Calu3 (cell line): ENCODE results near the gene PIAS1. TPM values are rescaled to one million over a fixed set of nuclear protein-coding genes. Genes with fewer than 3 reads are reported as not detected.

Source experiments
- BruUV-seq: library from RNA; stranded (reverse); fragments of 400-500 nt; replicated peaks from 2 replicates; lab custom pipeline; 2021; lab: Mats Ljungman, UMichigan
- CTCF ChIA-PET: fragments of 300-600 bp; sonication (Branson Sonifier 250); formaldehyde crosslinking; loops from one replicate; lab custom pipeline; 2022; ENCODE audit warnings: antibody characterized with exemption; lab: Charles Lee
- DNase-seq: peaks from one replicate; pipeline ENCODE4 v3.0.0; 2022
- H3K27ac Mint-ChIP-seq: one replicate; pipeline ENCODE4 v1.8.0; 2022; ENCODE audit warnings: mixed read lengths; ENCODE audit not compliant: unreplicated experiment
- H3K27me3 Mint-ChIP-seq: one replicate; pipeline ENCODE4 v1.8.0; 2022; ENCODE audit warnings: mixed read lengths; ENCODE audit not compliant: unreplicated experiment
- H3K36me3 Mint-ChIP-seq: one replicate; pipeline ENCODE4 v1.8.0; 2022; ENCODE audit warnings: mild to moderate bottlenecking, moderate library complexity, mixed read lengths; ENCODE audit not compliant: insufficient read depth, unreplicated experiment
- H3K4me1 Mint-ChIP-seq: one replicate; pipeline ENCODE4 v1.8.0; 2022; ENCODE audit warnings: mild to moderate bottlenecking, low read depth, mixed read lengths; ENCODE audit not compliant: unreplicated experiment
- H3K4me3 Mint-ChIP-seq: one replicate; pipeline ENCODE4 v1.8.0; 2022; ENCODE audit warnings: mild to moderate bottlenecking, low read depth, moderate library complexity, mixed read lengths; ENCODE audit not compliant: unreplicated experiment
- H3K9me3 Mint-ChIP-seq: one replicate; pipeline ENCODE4 v1.8.0; 2022; ENCODE audit warnings: low read depth, mixed read lengths; ENCODE audit not compliant: unreplicated experiment
- CTCF ChIP-seq: fragments of 200-600 bp; IDR thresholded peaks from one replicate; pipeline ENCODE4 v1.8.0; 2022; ENCODE audit warnings: antibody characterized with exemption; ENCODE audit not compliant: unreplicated experiment
- intact Hi-C: fragments of 100-400 bp; cut with micrococcal nuclease; formaldehyde crosslinking; loops from one replicate; pipeline ENCODE4 v1.10.0; 2022; ENCODE audit not compliant: unreplicated experiment
- total RNA-seq: library from RNA; stranded (reverse); gene quantifications from 2 replicates; pipeline ENCODE4 v1.2.3, GENCODE V29; 2022

PIAS1 gene
- total RNA-seq, 1 experiment from 2014 or later, result 51.7 TPM

GRCh38 chr15:68096099-68096498 is 42.0 kb downstream of the PIAS1 start:
- no peak for TF ChIP-seq CTCF
- intact Hi-C loops, result no loop called here
- Mint-ChIP-seq H3K4me3 (no peak overlapping the region), H3K36me3 (peaks cover 21% of the 10 kb centered on the region), H3K27me3 (no peaks in the 10 kb centered on the region), H3K9me3 (peaks cover 2% of the 10 kb centered on the region), H3K4me1 (peaks cover 3% of the 10 kb centered on the region), H3K27ac (no peak overlapping the region)
- CTCF ChIA-PET, result no interaction called here
- BruUV-seq, result no TSS peak
- DNase-seq, result no peak

GRCh38 chr15:68097029-68097428 is 42.9 kb downstream of the PIAS1 start:
- H3K4me1 Mint-ChIP-seq, result peaks cover 10% of the 10 kb centered on the region
- no peak overlapping the region for H3K4me3 Mint-ChIP-seq
- no peak overlapping the region for H3K27ac Mint-ChIP-seq
- no peaks in the 10 kb centered on the region for H3K27me3 Mint-ChIP-seq
- CTCF ChIA-PET, result no interaction called here
- no peak for DNase-seq
- intact Hi-C loops, result no loop called here
- BruUV-seq, result no TSS peak
- peaks cover 2% of the 10 kb centered on the region for H3K9me3 Mint-ChIP-seq
- no peak for TF ChIP-seq CTCF
- peaks cover 19% of the 10 kb centered on the region for H3K36me3 Mint-ChIP-seq

GRCh38 chr15:68098465-68098864 is 44.4 kb downstream of the PIAS1 start:
- DNase-seq, result no peak
- CTCF ChIA-PET, result no interaction called here

GRCh38 chr15:68100194-68100593 is 46.1 kb downstream of the PIAS1 start:
- DNase-seq, result no peak
- H3K27me3 Mint-ChIP-seq, result no peaks in the 10 kb centered on the region
- CTCF ChIA-PET, result interaction anchor here (0.6 kb wide), 2 partner anchors 18 to 102 kb away, joined by 3 to 4 read pairs; no protein-coding TSS in a partner anchor
- TF ChIP-seq CTCF, result no peak
- no peak overlapping the region for H3K4me3 Mint-ChIP-seq
- BruUV-seq, result no TSS peak
- intact Hi-C loops, result no loop called here
- no peak overlapping the region for H3K27ac Mint-ChIP-seq
- peaks cover 10% of the 10 kb centered on the region for H3K4me1 Mint-ChIP-seq
- peaks cover 6% of the 10 kb centered on the region for H3K36me3 Mint-ChIP-seq
- peaks cover under 1% of the 10 kb centered on the region for H3K9me3 Mint-ChIP-seq

More at GRCh38 chr15:68098465-68098864, 44.4 kb downstream of the PIAS1 start:
- Mint-ChIP-seq H3K4me1 (peaks cover 10% of the 10 kb centered on the region), H3K9me3 (peaks cover 2% of the 10 kb centered on the region), H3K27ac (no peak overlapping the region), H3K27me3 (no peaks in the 10 kb centered on the region), H3K4me3 (no peak overlapping the region), H3K36me3 (peaks cover 14% of the 10 kb centered on the region)
- BruUV-seq, result no TSS peak
- intact Hi-C loops, result no loop called here
- TF ChIP-seq CTCF, result no peak
